ENCODE measurements around the gene GRIN2A.

The GRIN2A gene

GRCh38 chr16:9904526-9904925 is 277.7 kb downstream of the GRIN2A start:
- Histone ChIP-seq H3K27me3 (replicated peaks; ENCODE audit: insufficient read depth, low read length) (no peaks in the 10 kb centered on the region), H3K9me2 (replicated peaks; ENCODE audit: insufficient read depth, low read length) (no peaks in the 10 kb centered on the region), H3K9ac (ENCODE audit: low read length) (no peak overlapping the region), H2AFZ (ENCODE audit: low read length) (no peak overlapping the region), H3K4me2 (ENCODE audit: low read depth, low read length) (no peak overlapping the region), H3K4me1 (ENCODE audit: low read length) (peaks cover 2% of the 10 kb centered on the region; the same call in 1 of the 2 replicates), H3K9me3 (replicated peaks; ENCODE audit: insufficient read depth, low read length) (no peaks in the 10 kb centered on the region), H3F3A (ENCODE audit: insufficient read depth, low read length) (no peaks in the 10 kb centered on the region), H3K27ac (ENCODE audit: low read length) (no peak overlapping the region), H3K36me3 (replicated peaks; ENCODE audit: insufficient read depth, low read length) (no peaks in the 10 kb centered on the region), H4K20me1 (ENCODE audit: insufficient read depth, low read length) (no peaks in the 10 kb centered on the region), H3K79me2 (ENCODE audit: low read length) (no peaks in the 10 kb centered on the region), H3K4me3 (ENCODE audit: low read length) (no peak overlapping the region)
- DNase-seq = no peak
- TF ChIP-seq EZH2 (optimal IDR thresholded peaks at IDR 0.05; ENCODE audit: low read depth, low read length) (no peak), EZH2phosphoT487 (IDR thresholded peaks at IDR 0.05; ENCODE audit: low read length) (no peak)
- TF ChIP-seq, protein P1, sequence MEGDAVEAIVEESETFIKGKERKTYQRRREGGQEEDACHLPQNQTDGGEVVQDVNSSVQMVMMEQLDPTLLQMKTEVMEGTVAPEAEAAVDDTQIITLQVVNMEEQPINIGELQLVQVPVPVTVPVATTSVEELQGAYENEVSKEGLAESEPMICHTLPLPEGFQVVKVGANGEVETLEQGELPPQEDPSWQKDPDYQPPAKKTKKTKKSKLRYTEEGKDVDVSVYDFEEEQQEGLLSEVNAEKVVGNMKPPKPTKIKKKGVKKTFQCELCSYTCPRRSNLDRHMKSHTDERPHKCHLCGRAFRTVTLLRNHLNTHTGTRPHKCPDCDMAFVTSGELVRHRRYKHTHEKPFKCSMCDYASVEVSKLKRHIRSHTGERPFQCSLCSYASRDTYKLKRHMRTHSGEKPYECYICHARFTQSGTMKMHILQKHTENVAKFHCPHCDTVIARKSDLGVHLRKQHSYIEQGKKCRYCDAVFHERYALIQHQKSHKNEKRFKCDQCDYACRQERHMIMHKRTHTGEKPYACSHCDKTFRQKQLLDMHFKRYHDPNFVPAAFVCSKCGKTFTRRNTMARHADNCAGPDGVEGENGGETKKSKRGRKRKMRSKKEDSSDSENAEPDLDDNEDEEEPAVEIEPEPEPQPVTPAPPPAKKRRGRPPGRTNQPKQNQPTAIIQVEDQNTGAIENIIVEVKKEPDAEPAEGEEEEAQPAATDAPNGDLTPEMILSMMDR (IDR thresholded peaks at IDR 0.05; ENCODE audit: low read length) = no peak

- DNase-seq = no peak
- Histone ChIP-seq H3K27me3 (replicated peaks; ENCODE audit: insufficient read depth, low read length) (no peaks in the 10 kb centered on the region), H4K20me1 (ENCODE audit: insufficient read depth, low read length) (no peaks in the 10 kb centered on the region), H3K9me3 (replicated peaks; ENCODE audit: insufficient read depth, low read length) (no peaks in the 10 kb centered on the region), H3K4me1 (ENCODE audit: low read length) (peaks cover 3% of the 10 kb centered on the region; the same call in 1 of the 2 replicates), H3K27ac (ENCODE audit: low read length) (no peak overlapping the region), H3K4me3 (ENCODE audit: low read length) (no peak overlapping the region), H3K4me2 (ENCODE audit: low read depth, low read length) (no peak overlapping the region), H2AFZ (ENCODE audit: low read length) (no peak overlapping the region), H3K9me2 (replicated peaks; ENCODE audit: insufficient read depth, low read length) (no peaks in the 10 kb centered on the region), H3F3A (ENCODE audit: insufficient read depth, low read length) (no peaks in the 10 kb centered on the region), H3K36me3 (replicated peaks; ENCODE audit: insufficient read depth, low read length) (no peaks in the 10 kb centered on the region), H3K9ac (ENCODE audit: low read length) (no peak overlapping the region), H3K79me2 (ENCODE audit: low read length) (no peaks in the 10 kb centered on the region)
- TF ChIP-seq, protein P1 (IDR thresholded peaks at IDR 0.05; ENCODE audit: low read length) = no peak
- no peak for TF ChIP-seq EZH2phosphoT487 (IDR thresholded peaks at IDR 0.05; ENCODE audit: low read length)
- TF ChIP-seq EZH2 (optimal IDR thresholded peaks at IDR 0.05; ENCODE audit: low read depth, low read length) = no peak
Observed at GRCh38 chr16:9900576-9900975, 281.7 kb downstream of the GRIN2A start.

DNA sequence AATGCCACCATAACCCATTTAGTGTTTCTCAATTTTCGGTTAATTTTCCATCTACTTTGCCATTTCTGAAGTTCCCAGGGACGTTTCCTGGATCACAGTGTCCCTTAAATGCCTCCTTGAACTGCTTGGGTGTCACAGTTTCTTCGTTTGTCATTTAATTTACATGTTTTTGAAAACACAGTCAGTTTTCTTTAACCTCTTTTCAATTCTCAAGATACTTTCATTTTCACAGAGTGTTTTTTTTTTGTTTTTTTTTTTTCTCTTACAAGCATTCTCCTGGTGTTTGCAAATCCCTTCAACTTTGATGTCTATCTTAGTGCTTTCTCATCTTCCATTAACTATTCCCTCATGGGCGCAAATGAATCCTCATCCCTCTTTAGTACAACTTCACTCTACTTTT is 283.7 kb downstream of the GRIN2A start:
- Histone ChIP-seq H3F3A (ENCODE audit: insufficient read depth, low read length) (no peaks in the 10 kb centered on the region), H3K27ac (ENCODE audit: low read length) (no peak overlapping the region), H3K4me1 (ENCODE audit: low read length) (peaks cover 3% of the 10 kb centered on the region; the same call in 1 of the 2 replicates), H3K9me3 (replicated peaks; ENCODE audit: insufficient read depth, low read length) (no peaks in the 10 kb centered on the region), H3K9ac (ENCODE audit: low read length) (no peak overlapping the region), H3K27me3 (replicated peaks; ENCODE audit: insufficient read depth, low read length) (no peaks in the 10 kb centered on the region), H3K36me3 (replicated peaks; ENCODE audit: insufficient read depth, low read length) (no peaks in the 10 kb centered on the region), H3K9me2 (replicated peaks; ENCODE audit: insufficient read depth, low read length) (no peaks in the 10 kb centered on the region), H3K4me2 (ENCODE audit: low read depth, low read length) (peak overlapping the region; percentile 49), H4K20me1 (ENCODE audit: insufficient read depth, low read length) (no peaks in the 10 kb centered on the region), H3K79me2 (ENCODE audit: low read length) (no peaks in the 10 kb centered on the region), H2AFZ (ENCODE audit: low read length) (peak overlapping the region; percentile 67; the same call in 1 of the 2 replicates), H3K4me3 (ENCODE audit: low read length) (no peak overlapping the region)
- TF ChIP-seq EZH2phosphoT487 (IDR thresholded peaks at IDR 0.05; ENCODE audit: low read length) (no peak), EZH2 (optimal IDR thresholded peaks at IDR 0.05; ENCODE audit: low read depth, low read length) (no peak)
- TF ChIP-seq, protein P1 (IDR thresholded peaks at IDR 0.05; ENCODE audit: low read length) = no peak
- DNase-seq = no peak
